Stimulated activated naive B cell treated with anti-CD40 and anti-IgM and Interleukin-4, amounts not matched to agents 10 μg/mL and 1 μg/mL and 100 μg/mL, for 72 hours (primary cell): ENCODE data around the gene PCYT2.

ENCODE experiments used
- ATAC-seq, 2 donors: fragments of 150-1000 bp; cut with Tn5 transposase; replicated peaks; 2 replicates each; pipeline ENCODE4 v1.10.0; 2021; ENCODE audit warnings: moderate library complexity in 1 of 2
- DNase-seq: peaks from one replicate; pipeline ENCODE4 v3.0.0; 2021
- H3K27ac Mint-ChIP-seq: one replicate; pipeline ENCODE4 v1.8.0; 2022; ENCODE audit warnings: mild to moderate bottlenecking, mixed read lengths
- H3K27me3 Mint-ChIP-seq, 2 donors: one replicate each; pipeline ENCODE4 v1.8.0; 2022; ENCODE audit warnings: mixed read lengths in 2 of 2
- H3K36me3 Mint-ChIP-seq, 2 donors: one replicate each; pipeline ENCODE4 v1.8.0; 2022; ENCODE audit warnings: mixed read lengths in 2 of 2, mild to moderate bottlenecking in 1 of 2
- H3K4me1 Mint-ChIP-seq, 2 donors: one replicate each; pipeline ENCODE4 v1.8.0; 2022; ENCODE audit warnings: mixed read lengths in 2 of 2, mild to moderate bottlenecking in 1 of 2
- H3K4me3 Mint-ChIP-seq, 2 donors: one replicate each; pipeline ENCODE4 v1.8.0; 2022; ENCODE audit warnings: mild to moderate bottlenecking in 2 of 2, mixed read lengths in 2 of 2, moderate library complexity in 1 of 2
- H3K9me3 Mint-ChIP-seq, 2 donors: one replicate each; pipeline ENCODE4 v1.8.0; 2022; ENCODE audit warnings: mixed read lengths in 2 of 2, mild to moderate bottlenecking in 1 of 2

The PCYT2 gene

GRCh38 chr17:81879121-81879520 is 32.1 kb downstream of the PCYT2 start:
- Mint-ChIP-seq H3K27me3 (no peaks in the 10 kb centered on the region), H3K36me3 (peaks cover 23 to 41% of the 10 kb centered on the region in 2 donors), H3K4me3 (no peak overlapping the region), H3K9me3 (no peaks in the 10 kb centered on the region), H3K4me1 (peaks cover 1 to 7% of the 10 kb centered on the region in 2 donors), H3K27ac (no peak overlapping the region)
- ATAC-seq (no peak), DNase-seq (no peak)

- Mint-ChIP-seq H3K9me3 (no peaks in the 10 kb centered on the region), H3K36me3 (peaks cover 23 to 40% of the 10 kb centered on the region in 2 donors), H3K4me1 (peaks cover 7 to 11% of the 10 kb centered on the region in 2 donors), H3K4me3 (no peak overlapping the region), H3K27me3 (no peaks in the 10 kb centered on the region), H3K27ac (no peak overlapping the region)
- no peak for ATAC-seq
- no peak for DNase-seq
Measured at GRCh38 chr17:81878294-81878693, 32.9 kb downstream of the PCYT2 start.

- no peaks in the 10 kb centered on the region for H3K27me3 Mint-ChIP-seq
- no peak overlapping the region for H3K27ac Mint-ChIP-seq
- no peak for DNase-seq
- H3K4me1 Mint-ChIP-seq = peaks cover 14 to 15% of the 10 kb centered on the region in 2 donors
- no peaks in the 10 kb centered on the region for H3K9me3 Mint-ChIP-seq
- no peak overlapping the region for H3K4me3 Mint-ChIP-seq
- peaks cover 23 to 36% of the 10 kb centered on the region in 2 donors for H3K36me3 Mint-ChIP-seq
- ATAC-seq = no peak
Measured at GRCh38 chr17:81877569-81877968, 33.6 kb downstream of the PCYT2 start.

GRCh38 chr17:81871387-81872230 is 39.6 kb downstream of the PCYT2 start:
- ATAC-seq (peak; percentile 22 to 23), DNase-seq (peak; percentile 92)
- peaks cover 33 to 55% of the 10 kb centered on the region in 2 donors for H3K4me1 Mint-ChIP-seq
- H3K27ac Mint-ChIP-seq = peak overlapping the region; percentile 99
- H3K9me3 Mint-ChIP-seq = no peaks in the 10 kb centered on the region
- peak overlapping the region; percentile 84 to 89 for H3K4me3 Mint-ChIP-seq
- H3K36me3 Mint-ChIP-seq = peaks cover 34 to 37% of the 10 kb centered on the region in 2 donors
- H3K27me3 Mint-ChIP-seq = no peaks in the 10 kb centered on the region

- ATAC-seq (peak; percentile 65 to 74), DNase-seq (no peak)
- Mint-ChIP-seq H3K27ac (peak within 1 kb of the TSS; percentile 99), H3K9me3 (no peaks in the 10 kb centered on the region), H3K36me3 (peaks cover 34 to 38% of the 10 kb centered on the region in 2 donors), H3K4me1 (peaks cover 33 to 55% of the 10 kb centered on the region in 2 donors), H3K4me3 (peak within 1 kb of the TSS; percentile 89), H3K27me3 (no peaks in the 10 kb centered on the region)
Measured at GRCh38 chr17:81870981-81871386, 40.2 kb downstream of the PCYT2 start, which contains the start of gene ARHGDIA. Gene ARHGDIA, minus strand, starts transcription at chr17:81871337. Its CDS starts 1,407 bp downstream, at chr17:81869930.

GRCh38 chr17:81870131-81870980 is 40.8 kb downstream of the PCYT2 start:
- H3K9me3 Mint-ChIP-seq = no peaks in the 10 kb centered on the region
- H3K4me3 Mint-ChIP-seq = peak overlapping the region; percentile 88 to 89
- H3K36me3 Mint-ChIP-seq = peaks cover 34 to 44% of the 10 kb centered on the region in 2 donors
- H3K4me1 Mint-ChIP-seq = peaks cover 36 to 61% of the 10 kb centered on the region in 2 donors
- peak overlapping the region; percentile 96 for H3K27ac Mint-ChIP-seq
- DNase-seq (peak; percentile 34), ATAC-seq (peak; percentile 26 to 33)
- H3K27me3 Mint-ChIP-seq = no peaks in the 10 kb centered on the region

DNA sequence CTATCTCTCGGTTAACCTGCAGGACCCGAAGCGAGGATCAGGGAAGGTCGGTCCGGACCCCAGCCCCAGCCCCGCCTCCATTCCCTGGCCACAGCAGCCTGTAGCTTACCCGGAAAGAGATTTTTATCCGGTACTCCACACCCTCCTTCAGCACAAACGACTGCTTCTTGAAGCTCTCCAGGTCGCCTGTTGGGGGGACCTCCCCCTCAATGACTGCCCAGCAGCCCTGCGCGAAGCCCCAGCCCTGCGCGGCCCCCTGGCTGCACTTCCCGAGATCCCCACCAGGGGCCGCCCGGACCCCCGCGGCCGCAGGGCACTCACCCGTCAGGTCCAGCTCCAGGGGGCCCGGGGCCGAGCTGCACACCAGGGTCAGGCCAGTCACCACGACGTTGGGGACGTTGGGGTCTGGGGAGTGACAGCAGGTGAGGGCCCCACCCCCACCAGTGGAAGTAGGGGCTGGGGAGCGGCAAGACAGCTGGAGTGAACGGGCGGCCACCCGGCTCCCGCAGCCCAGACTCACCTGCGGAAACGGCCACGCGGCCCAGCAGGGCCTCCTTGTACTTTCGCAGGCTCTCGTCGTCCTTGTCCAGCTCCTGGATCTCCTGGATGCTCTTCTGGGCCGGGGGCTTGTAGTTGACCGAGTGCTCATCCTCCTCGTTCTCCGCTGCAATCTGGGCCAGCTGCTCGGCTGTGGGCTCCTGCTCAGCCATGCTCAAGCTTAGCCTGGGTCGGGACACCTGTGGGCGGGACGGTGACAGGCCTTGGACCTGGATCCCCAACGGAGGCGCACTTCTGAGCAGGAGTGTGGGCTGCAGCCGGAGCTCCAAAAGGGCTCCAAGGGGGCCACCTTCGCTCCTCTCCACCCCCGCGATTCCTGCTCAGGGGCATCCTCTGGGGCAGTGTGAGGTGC is 41.7 kb downstream of the PCYT2 start:
- Mint-ChIP-seq H3K27me3 (no peaks in the 10 kb centered on the region), H3K4me3 (peak overlapping the region; percentile 88 to 89), H3K9me3 (no peaks in the 10 kb centered on the region), H3K36me3 (peaks cover 37 to 50% of the 10 kb centered on the region in 2 donors), H3K27ac (peak overlapping the region; percentile 96), H3K4me1 (peaks cover 40 to 63% of the 10 kb centered on the region in 2 donors)
- ATAC-seq (peak in 1 of 2 donors; percentile 13), DNase-seq (peak; percentile 37)

GRCh38 chr17:81868674-81869220 is 42.5 kb downstream of the PCYT2 start:
- H3K36me3 Mint-ChIP-seq = peaks cover 40 to 51% of the 10 kb centered on the region in 2 donors
- peak overlapping the region; percentile 88 to 89 for H3K4me3 Mint-ChIP-seq
- H3K27ac Mint-ChIP-seq = peak overlapping the region; percentile 96
- DNase-seq (no peak), ATAC-seq (no peak)
- H3K4me1 Mint-ChIP-seq = peaks cover 39 to 65% of the 10 kb centered on the region in 2 donors
- no peaks in the 10 kb centered on the region for H3K27me3 Mint-ChIP-seq
- no peaks in the 10 kb centered on the region for H3K9me3 Mint-ChIP-seq

DNA sequence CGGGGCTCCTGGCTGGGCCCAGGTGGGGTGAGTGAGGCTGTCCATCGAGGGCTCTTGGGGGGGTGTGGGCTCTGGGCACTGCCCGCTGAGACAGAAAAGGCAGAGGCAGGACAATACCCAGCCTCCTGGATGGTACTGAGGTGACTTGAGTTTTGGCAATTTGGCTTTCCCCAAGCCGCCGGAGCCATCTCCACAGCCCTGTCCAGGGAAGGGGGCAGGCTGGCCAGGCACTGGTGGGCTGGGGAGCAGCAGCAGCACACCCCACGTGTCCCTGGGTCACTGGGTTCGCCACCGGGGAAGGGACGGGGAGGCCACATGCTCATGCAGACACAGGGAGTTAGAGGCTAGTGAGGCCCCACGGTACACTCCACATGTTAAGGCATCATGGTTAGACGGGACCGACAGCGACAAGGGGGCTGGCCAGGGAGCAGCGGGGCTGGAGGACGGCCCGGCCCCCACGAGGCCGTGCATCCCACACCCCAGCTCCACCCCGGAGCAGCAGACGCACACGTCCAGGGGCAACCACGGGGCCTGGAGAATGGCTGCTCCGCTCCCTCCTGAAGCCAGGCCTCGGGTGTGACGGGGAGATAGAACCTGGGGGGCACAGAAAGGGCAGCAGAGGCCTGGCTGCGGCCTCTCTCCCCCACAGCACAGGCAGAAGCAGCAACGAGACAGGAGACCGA is 43.1 kb downstream of the PCYT2 start:
- peaks cover 45 to 67% of the 10 kb centered on the region in 2 donors for H3K4me1 Mint-ChIP-seq
- H3K4me3 Mint-ChIP-seq = peak overlapping the region; percentile 60 to 74
- ATAC-seq = no peak
- H3K9me3 Mint-ChIP-seq = no peaks in the 10 kb centered on the region
- H3K36me3 Mint-ChIP-seq = peaks cover 47 to 57% of the 10 kb centered on the region in 2 donors
- no peaks in the 10 kb centered on the region for H3K27me3 Mint-ChIP-seq
- DNase-seq = no peak
- H3K27ac Mint-ChIP-seq = peak overlapping the region; percentile 90

- ATAC-seq = no peak
- H3K27ac Mint-ChIP-seq = peak overlapping the region; percentile 90
- H3K4me3 Mint-ChIP-seq = peak overlapping the region; percentile 60 to 74
- H3K27me3 Mint-ChIP-seq = no peaks in the 10 kb centered on the region
- no peaks in the 10 kb centered on the region for H3K9me3 Mint-ChIP-seq
- peaks cover 52 to 62% of the 10 kb centered on the region in 2 donors for H3K36me3 Mint-ChIP-seq
- H3K4me1 Mint-ChIP-seq = peaks cover 45 to 66% of the 10 kb centered on the region in 2 donors
- DNase-seq = no peak
Measured at GRCh38 chr17:81867170-81867990, 43.8 kb downstream of the PCYT2 start.

DNA sequence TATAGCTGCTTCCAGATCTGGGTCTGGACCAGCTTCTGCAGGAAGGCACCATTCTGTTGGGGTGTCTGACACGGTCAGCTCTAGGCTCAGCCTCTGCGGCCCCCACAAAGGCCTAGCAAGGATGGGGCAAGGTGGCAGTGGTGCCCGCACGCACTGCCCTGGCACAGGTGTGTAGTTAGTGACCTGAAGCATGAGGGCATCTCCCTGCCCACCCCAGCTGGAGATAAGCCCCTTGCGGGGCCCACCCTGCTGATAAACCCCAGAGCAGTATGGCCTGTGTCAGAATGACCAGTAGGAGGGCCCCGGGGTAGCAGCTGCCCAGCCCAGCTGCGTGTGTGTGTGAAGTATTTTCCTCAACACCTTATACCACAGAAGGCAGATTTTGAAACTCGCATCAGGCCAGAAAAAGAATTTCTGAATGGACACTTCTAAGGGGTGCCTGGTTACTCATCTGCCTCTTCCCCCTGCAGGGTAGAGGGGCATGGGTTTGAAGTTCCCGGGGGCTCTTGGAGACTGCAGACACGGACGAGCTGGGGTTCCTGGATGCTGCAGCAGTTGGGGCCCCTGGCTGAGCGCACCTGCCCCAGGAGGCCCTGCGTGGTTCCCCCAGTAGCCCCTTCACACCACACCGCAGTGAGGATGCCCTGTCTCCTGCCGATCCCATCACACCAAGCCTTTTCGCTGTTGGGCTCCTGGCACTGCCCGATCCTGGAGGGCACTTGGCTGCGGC is 44.6 kb downstream of the PCYT2 start:
- peak overlapping the region; percentile 60 to 74 for H3K4me3 Mint-ChIP-seq
- peak overlapping the region; percentile 90 for H3K27ac Mint-ChIP-seq
- no peaks in the 10 kb centered on the region for H3K27me3 Mint-ChIP-seq
- no peak for DNase-seq
- peaks cover 52 to 64% of the 10 kb centered on the region in 2 donors for H3K36me3 Mint-ChIP-seq
- H3K4me1 Mint-ChIP-seq = peaks cover 45 to 61% of the 10 kb centered on the region in 2 donors
- no peak for ATAC-seq
- H3K9me3 Mint-ChIP-seq = no peaks in the 10 kb centered on the region
